Urothelium cell line (cell line): ENCODE data around the gene PPP1R12C.

Experiments used
- DNase-seq: peaks from one replicate; pipeline ENCODE4 v3.0.0; 2011; ENCODE audit warnings: low spot score, mixed read lengths
- FAIRE-seq: peaks from 2 replicates; lab custom pipeline; 2011; peaks lifted over from hg19 to GRCh38; lab: Jason Lieb, UNC

The PPP1R12C gene

DNA sequence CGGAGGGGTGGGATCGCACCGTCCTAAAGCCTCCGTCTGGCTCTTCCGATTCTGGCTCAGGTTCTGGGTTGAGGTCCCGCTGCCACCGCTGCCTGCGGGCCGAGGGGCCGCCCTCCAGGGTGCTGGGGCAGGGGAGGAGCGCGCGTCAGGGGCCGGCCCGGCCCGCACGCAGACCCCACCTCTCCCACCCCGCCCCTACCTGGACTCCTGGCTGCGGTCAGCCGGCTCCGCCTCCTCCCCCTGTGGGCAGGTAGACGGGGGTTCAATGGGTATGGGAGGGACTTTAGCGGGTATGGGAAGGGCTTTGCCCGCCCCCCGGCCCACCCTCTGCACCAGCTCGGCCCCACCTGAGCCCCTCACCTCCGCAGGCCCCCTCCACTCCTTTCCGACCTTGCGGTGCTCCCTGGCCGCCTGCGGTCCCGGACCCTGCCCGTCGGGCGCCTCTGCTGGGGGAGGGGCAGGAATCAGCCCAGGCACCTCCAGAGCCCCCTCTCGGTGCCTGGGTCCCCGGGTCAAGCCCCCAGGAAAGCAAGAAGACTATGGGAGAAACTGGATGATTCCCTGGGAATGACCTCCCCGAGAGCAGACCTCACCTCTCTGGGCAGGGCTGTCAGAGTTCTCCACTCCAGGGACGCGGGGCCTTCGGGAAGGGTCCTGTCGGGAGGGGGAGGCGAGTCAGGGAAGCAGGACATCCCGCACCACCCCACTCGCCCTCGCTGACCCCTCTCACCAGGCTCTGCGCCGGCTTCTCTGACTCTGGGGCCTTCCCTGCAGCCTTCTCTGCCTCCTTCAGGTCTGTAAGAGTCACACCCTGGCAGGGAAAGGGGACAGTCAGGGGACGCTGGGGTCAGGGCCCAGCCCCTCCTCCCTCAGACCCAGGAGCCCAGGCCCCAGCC, 24.8 kb downstream of the PPP1R12C start:
- FAIRE-seq (no peak), DNase-seq (no peak)

DNA sequence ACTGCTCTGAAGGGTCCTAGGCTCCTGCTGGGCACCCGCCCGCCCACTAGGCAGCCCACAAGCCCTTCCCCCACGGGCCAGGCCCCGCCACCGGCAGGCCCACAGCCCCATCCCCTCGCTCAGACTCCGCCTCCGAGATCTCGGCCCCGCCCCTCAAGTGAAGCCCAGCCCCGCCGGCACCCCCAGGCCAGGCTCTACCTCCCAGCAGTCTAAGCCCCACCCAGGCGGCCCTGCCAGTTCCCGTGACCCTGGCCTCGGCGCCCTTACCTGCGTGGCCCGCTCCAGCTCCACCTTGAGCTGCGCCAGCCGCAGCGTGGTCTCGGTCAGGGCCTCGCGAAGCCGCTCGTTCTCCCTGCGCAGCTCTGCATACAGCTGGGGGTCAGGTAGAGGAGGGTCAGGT, 25.5 kb downstream of the PPP1R12C start:
- DNase-seq (no peak), FAIRE-seq (no peak)

DNA sequence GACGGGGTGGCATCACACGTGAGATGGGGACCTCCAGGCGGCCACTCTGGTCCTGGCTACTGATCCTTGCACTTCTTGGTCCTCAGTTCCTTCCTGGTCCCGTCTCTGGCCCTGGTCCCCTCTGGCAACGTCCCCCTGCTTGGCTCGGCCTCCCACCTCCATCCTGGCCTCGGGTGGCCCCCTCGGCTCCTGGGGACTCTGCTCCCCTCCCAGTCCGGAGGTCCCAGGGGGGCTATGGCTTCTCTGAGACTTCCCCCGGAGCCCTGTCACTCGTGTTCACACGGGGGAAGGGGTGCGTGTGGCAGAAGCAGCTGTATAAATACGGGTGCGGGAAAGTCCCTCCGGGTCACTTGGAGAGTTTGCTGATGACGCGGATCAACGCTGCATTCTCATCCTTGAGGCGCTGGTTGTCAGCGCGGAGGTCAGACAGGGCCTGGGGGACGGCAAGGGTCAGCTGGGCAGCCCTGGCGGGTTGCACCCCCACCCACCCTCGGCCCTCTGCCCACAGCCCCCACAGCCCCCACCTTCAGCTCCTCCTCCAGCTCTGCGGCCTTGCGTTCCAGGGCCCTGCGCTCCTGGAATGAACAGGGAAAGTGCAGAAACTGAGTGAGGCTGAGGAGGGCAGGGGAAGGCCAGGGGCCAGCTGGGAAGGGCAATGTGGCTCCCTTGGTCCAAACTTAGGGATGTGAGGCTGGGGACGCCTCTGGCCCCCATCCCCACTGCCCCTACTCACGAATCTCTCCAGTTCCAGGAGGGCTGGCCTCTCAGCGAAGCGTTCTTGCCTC, 26.1 kb downstream of the PPP1R12C start:
- no peak for FAIRE-seq

DNA sequence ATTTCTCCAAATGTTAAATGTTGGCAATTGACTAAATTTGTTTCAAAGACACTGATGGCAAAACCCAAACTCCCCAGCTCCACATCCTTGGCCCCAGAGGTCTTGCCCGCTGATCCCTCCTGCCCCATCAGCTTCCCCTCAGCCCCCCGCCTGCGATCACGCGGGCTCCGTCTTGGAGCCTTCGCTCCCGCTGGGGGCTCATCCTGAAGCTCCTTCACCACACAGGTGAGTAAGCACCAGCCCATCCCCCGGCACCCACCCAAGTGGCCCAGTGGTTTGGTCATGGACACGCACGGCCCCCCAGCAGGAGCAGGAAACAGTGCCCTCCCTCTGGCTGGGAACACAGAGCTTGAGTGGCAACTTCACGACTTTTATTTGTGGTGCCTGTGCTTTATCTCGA, 26.9 kb downstream of the PPP1R12C start:
- no peak for DNase-seq
- FAIRE-seq = no peak

More for the DNA sequence above, 26.1 kb downstream of the PPP1R12C start:
- no peak for DNase-seq

DNA sequence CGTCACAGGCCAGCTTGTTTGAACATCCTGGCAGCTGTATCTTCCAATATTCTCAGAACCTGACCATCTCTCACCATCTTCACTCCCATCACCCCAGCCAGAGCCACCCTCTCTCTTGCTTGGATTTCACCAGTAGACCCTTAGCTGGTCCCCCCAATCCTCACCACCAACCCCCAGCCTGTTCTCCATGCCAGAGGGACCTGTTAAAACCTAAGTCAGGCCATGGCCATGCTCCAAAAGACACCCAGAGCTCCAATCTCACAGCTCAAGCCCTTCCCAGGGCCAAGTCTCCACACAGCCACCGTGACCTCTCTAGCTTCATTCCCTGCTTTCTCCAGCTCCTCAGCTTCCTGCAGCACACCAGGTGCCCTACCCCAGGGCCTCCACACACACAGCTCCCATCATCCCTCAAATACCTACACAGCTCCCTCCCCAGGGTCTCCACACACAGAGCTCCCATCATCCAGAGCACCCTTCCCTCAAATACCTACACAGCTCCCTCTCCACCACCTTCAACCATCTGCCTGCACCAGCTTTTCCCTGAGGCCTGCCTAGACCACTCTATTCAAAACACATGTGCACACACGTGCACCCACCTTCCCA, 28.0 kb downstream of the PPP1R12C start:
- DNase-seq = no peak
- FAIRE-seq = no peak

DNA sequence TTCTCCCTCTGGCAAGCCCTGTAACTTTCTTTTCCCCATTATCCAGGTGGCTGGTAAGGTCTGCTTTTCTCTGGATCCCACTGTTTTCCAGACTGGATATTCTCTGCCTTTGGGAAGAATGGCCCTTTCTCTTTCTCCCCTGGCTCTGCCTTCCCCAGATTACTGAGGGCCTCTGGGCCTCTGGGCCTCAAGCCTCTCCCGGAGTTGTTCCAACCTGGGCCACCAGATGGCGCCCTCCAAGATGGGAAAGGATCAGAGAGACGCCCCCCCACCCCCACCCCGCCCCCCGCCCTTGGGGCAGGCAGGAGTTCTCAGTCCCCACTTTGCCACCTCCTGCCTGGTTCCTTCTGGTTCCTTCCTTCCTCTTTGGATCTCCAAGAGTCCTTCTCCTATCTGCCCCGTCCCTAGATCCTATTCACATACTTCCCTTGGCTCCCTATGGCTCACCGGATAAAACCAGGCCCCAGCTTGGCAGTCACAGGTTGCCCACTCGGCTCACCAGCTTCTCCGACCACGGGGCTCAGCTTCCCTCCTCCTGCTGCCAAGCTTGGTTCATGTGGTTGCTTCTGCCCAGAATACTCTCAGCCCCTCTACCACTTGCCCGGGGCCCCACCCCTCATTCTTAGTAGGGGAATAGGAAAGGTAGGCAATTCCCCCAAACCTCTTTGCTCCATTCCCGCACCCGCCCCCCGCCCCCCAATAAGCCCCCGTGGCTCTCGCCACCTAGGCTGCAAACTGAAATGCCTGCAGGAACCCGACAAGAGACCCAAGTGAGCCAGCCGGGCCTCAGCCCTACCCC, 28.7 kb downstream of the PPP1R12C start:
- FAIRE-seq (no peak), DNase-seq (peak; percentile 79)

DNA sequence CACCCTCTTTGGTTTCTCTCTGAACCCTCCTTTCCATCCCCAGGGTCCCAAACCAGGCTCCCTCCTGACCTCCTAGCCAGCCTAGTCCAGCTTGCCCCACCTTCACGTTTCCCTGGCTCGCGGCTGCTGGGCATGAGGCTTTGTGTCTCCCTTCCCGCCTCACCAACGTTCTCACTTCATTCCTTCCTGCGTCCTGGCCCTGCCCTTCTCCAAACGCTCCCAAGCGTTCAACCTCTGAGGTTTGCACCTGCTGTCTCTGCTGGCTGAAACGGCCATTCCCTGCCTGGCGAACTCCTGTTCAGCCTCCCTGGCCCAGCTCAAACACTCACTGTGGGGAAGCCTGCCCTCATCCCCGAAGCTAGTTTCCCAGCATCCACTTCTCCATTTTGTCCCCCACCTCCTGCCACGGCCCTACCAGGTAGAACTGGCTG, 29.4 kb downstream of the PPP1R12C start:
- FAIRE-seq = no peak

DNA sequence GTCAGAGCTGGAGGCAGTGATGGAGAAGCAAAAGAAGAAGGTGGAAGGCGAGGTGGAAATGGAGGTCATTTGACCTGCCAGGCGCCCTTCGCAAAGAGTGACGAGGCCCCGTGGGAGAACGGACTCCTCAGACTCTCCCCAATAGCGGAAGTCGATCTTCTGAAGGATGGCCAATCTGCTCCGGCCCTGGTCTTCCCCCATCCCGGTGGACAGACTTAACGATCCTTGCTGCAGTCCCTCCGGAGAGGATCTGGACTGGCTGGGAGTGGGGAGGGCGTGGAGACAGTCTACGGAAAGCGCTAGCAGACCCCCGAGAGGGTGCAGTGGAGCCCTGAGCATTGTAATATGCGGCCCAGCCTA, 29.9 kb downstream of the PPP1R12C start:
- DNase-seq = no peak
- no peak for FAIRE-seq

More for the DNA sequence above, 29.4 kb downstream of the PPP1R12C start:
- no peak for DNase-seq

DNA sequence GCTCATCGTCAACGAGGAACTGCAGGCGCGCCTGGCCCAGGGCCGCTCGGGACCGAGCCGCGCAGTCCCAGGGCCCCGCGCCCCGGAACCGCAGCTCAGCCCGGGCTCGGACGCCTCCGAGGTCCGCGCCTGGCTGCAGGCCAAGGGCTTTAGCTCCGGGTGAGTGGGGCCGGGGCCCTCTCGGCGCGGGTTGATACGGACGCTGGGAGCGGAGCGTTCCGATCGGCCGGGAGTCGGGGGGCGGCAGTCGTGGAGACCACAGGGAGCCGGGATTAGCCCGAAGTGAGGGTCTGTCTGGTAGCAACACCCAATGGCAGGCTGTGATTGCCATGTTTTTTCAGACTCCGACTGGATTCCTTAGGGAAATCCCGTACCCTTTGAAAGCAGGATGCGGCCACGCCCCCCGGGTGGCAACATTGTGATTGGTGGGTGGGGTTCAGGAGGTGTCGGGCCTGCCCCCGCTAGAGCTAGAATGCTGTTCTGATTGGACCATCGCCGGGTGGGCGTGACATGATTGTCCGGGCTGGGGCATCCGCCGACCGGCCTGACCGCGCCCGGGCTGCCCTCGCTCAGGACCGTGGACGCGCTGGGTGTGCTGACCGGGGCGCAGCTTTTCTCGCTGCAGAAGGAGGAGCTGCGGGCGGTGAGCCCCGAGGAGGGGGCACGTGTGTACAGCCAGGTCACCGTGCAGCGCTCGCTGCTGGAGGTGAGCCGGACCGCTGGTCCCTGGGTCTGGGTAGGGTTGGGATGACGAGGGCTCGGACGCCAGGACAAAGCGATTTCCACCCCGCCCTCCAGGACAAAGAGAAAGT, 30.5 kb downstream of the PPP1R12C start:
- DNase-seq (no peak), FAIRE-seq (no peak)

DNA sequence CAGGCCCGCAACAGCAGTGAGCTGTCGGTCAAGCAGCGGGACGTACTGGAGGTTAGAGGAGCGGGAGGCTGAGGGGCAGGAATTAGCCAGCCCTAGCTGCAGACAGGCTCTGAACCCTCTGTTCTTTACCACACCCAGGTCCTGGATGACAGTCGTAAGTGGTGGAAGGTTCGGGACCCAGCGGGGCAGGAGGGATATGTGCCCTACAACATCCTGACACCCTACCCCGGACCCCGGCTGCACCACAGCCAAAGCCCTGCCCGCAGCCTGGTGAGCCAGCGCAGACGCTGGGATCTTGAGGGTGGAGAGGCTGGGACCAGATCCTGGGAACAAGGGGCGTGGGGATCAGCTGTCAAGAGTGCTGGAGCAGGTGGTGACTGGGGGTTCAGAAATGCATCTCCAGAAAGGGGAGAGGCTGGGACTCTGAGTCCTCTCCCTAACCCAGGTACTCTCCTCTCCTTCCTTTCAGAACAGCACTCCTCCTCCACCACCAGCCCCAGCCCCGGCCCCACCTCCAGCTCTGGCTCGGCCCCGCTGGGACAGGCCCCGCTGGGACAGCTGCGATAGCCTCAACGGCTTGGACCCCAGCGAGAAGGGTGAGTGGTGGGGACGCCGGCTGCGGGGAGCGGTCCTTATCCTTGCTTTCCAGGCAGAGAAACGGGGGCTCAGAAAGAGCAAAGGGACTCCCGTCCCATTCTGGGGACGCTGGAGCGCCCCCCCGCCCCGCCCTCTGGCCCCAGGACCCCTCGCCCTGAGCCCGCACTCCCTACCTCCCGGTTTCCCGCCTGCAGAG, 31.3 kb downstream of the PPP1R12C start:
- no peak for FAIRE-seq
- no peak for DNase-seq

DNA sequence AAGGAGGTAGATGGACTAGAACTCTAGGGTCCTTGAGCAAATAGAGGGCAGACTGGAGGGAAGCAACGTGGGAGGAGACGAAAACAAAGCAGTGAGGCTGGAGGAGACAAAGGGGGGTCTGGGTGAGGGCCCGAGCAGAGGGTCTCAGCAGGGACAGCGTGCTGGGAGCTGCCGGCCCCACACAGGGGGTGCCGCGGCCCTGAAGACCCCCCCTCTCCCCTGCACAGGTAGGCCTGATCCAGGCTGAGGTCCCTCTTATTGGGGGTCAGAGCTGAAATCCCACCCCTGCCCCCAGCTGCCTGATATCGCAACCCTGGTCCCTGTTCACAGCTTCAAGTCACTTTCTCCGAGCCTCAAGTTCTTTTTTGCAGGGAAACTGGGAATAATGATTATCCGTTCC, 33.0 kb downstream of the PPP1R12C start:
- no peak for FAIRE-seq

DNA sequence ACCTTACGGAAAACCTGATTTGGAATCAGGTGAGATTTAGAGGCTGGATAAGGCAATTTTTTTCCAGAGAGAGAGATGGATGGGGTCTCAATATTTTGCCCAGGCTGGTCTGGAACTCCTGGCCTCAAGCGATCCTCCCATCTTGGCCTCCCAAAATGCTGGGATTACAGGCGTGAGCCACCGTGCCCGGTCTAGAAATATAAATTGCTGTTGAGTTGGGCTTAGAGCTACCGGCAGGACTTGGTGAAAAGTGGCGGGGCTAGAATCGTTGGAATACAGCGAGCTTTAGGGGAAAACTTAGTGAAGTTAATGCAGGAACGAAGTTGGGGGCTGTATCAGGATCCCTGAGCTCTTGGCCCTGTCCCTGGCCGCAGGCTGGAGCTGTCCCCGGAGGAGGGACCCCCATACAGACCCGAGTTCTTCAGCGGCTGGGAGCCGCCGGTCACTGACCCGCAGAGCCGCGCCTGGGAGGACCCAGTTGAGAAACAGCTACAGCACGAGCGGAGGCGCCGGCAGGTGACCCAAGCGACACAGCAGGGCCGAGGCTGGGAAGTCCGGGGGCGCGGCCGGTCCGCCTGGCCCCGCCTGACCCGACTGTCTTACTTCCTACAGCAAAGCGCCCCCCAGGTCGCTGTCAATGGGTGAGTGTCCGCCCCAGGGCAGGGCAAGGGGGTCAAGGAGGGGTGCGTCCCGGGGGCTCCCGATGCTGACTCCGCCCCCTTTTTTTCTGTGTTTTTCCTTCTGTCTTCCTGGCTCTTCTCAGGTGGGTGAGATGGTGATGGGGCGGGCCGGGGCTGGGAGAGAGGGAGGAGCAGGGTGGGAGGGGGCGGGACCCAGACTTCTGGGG, 34.2 kb downstream of the PPP1R12C start:
- no peak for DNase-seq
- no peak for FAIRE-seq

More for the DNA sequence above, 33.0 kb downstream of the PPP1R12C start:
- DNase-seq = no peak

DNA sequence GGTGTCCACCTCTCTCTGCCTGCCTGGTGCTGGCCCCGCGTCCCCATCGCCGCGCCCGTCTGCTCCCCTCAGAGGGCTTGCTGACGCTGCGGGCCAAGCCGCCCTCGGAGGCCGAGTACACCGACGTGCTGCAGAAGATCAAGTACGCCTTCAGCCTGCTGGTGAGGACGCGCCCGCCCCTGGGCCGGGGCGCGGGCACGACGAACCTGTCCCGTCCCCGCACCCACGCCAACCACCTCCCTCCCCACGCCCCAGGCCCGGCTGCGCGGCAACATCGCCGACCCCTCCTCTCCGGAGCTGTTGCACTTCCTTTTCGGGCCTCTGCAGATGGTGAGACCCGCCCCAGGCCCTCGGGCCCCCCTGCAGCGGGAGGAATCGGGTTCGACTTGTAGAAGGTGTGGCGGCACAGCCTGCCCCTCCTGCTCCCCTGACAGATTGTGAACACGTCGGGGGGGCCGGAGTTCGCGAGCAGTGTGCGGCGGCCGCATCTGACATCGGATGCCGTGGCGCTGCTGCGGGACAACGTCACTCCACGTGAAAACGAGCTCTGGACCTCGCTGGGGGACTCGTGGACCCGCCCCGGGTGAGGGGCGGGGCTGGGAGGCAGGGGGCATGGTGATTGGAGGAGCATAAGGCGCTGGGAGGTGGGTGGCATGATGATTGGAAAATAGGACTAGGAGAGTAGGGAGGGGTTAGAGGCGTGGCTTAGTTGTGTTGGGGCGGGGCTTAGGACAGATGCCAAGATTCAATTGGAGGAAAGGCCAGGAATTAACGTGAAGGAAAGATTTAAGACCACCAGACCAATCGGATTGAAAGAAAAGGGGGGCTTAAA, 35.2 kb downstream of the PPP1R12C start:
- DNase-seq = no peak
- no peak for FAIRE-seq

DNA sequence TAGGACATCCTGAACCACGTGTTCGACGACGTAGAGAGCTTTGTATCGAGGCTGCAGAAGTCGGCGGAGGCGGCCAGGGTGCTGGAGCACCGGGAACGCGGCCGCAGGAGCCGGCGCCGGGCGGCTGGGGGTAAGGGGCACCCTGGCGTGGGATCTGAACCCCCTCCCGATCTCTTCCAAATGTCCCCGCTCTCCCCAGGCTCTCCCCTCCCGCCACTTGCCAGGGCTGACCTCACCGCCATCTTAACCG, 35.7 kb downstream of the PPP1R12C start:
- DNase-seq (no peak), FAIRE-seq (no peak)

DNA sequence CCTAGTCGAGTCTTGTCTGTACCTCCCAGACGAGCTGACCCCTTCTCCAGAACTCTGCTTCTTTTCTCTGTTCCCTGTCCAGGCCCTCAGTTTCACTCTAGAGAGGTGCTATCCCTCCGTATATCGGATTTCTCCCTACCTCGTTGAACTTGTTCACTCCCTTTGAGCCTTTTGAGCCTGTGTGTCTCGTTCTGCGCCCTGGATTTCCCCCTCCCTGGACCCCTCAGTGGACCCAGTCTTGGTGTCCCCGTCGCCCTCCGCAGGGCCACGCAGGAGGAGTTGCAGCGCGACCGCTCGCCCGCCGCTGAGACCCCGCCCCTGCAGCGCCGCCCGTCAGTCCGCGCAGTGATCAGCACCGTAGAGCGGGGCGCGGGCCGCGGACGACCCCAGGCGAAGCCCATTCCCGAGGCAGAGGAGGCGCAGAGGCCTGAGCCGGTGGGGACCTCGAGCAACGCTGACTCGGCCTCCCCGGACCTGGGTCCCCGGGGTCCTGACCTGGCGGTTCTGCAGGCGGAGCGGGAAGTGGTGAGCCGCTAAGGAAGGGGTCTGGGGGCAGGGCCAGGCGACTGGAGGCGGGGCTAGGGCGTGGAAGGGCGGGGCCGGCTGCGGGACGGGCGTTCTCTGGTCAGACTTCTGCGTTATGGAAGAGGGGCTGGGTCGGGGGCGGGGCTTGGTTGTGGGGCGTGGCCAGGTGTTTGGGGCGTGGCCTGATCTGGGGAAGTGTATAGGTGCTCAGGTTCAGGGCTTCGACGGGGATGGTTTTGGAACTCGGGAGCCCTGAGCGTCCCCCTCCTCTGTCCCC, 36.3 kb downstream of the PPP1R12C start:
- no peak for FAIRE-seq
- no peak for DNase-seq

DNA sequence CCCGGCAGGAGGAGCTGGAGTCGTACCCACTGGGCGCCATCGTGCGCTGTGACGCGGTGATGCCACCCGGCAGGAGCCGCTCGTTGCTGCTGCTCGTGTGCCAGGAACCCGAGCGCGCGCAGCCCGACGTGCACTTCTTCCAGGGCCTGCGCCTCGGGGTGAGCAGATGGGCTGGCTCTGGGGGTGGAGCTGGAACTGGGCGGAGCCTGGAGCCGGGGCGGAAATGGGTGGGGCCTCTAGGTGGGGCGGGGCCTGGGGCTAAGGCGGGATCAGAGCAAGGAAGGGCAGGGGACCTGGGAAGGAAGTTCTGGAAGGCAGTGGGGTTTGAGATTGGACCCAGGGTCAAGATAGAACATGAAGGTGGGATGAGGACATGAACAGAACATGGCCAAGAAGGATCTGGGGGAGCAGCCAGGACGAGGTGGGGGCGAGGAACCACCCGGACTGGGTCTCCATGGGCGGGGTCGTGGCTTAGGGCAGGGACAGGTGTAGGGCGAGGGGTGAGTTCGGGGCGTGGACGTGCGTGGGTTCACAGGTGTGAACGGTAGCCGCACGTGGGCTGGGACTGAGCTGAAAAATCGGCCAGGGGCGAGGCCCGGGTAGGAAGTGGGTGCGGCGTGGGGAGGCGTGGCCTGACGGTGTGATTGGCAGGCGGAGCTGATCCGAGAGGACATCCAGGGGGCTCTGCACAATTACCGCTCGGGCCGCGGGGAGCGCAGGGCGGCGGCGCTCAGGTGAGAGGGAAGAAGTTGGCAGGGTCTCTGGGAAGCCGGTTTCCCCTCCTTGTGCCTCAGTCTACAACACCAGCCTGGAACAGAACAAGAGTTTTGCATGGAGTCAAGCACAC, 37.1 kb downstream of the PPP1R12C start:
- FAIRE-seq (peak; percentile 58), DNase-seq (peak; percentile 44)
